ENCODE data around the gene TP53.

GRCh38 chr17:7715936-7716886 is 28.9 kb upstream of the TP53 start:
- TF ChIP-seq SUZ12 (IDR thresholded peaks at IDR 0.05; ENCODE audit: extremely low read depth, insufficient read depth, insufficient read length), result no peak
- TF ChIP-seq YY1 (IDR thresholded peaks at IDR 0.05; ENCODE audit: insufficient read depth, insufficient read length), result no peak
- no peak for TF ChIP-seq ZNF274 (IDR thresholded peaks at IDR 0.05; ENCODE audit: low read depth, low read length)
